Neural cell (in vitro differentiated cells): ENCODE results near the gene POLR3C. TPM values are rescaled to one million over a fixed set of nuclear protein-coding genes. Genes with fewer than 3 reads are reported as not detected.

Experiments used
- H2AFZ ChIP-seq: fragments of 200-600, 300-800 bp; sonication (generic), shearing (Covaris generic); 2 replicates; pipeline ENCODE4 v1.6.0; 2014; ENCODE audit warnings: low read depth, mild to moderate bottlenecking, antibody characterized with exemption, low read length, moderate library complexity
- H3F3A ChIP-seq: fragments of 200-600 bp; shearing (Covaris generic); 2 replicates; pipeline ENCODE4 v1.6.1; 2016; ENCODE audit warnings: mild to moderate bottlenecking, moderate library complexity, mixed read lengths, antibody characterized with exemption, low read length; ENCODE audit not compliant: insufficient read depth, poor library complexity, severe bottlenecking
- H3K27ac ChIP-seq: fragments of 200-600, 300-800 bp; sonication (generic), shearing (Covaris generic); 2 replicates; pipeline ENCODE4 v1.5.1; 2014; ENCODE audit warnings: mild to moderate bottlenecking, low read length, moderate library complexity
- H3K27me3 ChIP-seq: fragments of 300-800, 200-600 bp; sonication (generic), shearing (Covaris generic); 2 replicates; pipeline ENCODE4 v1.6.0; 2014; ENCODE audit warnings: mild to moderate bottlenecking, low read depth, low read length, moderate library complexity; ENCODE audit not compliant: insufficient read depth
- H3K36me3 ChIP-seq: fragments of 300-800, 200-600 bp; sonication (generic), shearing (Covaris generic); 2 replicates; pipeline ENCODE4 v1.5.1; 2014; ENCODE audit warnings: mild to moderate bottlenecking, antibody characterized with exemption, low read length, moderate library complexity; ENCODE audit not compliant: insufficient read depth
- H3K4me2 ChIP-seq: fragments of 300-800, 200-600 bp; sonication (generic), shearing (Covaris generic); 2 replicates; pipeline ENCODE4 v1.6.0; 2014; ENCODE audit warnings: mild to moderate bottlenecking, low read length
- H3K4me3 ChIP-seq: fragments of 300-800, 200-600 bp; sonication (generic), shearing (Covaris generic); 2 replicates; pipeline ENCODE4 v1.5.1; 2014; ENCODE audit warnings: mild to moderate bottlenecking, low read length, moderate library complexity
- H3K79me2 ChIP-seq: fragments of 200-600 bp; shearing (Covaris generic); replicated peaks from 2 replicates; pipeline ENCODE4 v1.6.0; 2014; ENCODE audit warnings: mild to moderate bottlenecking, low read length, moderate library complexity; ENCODE audit not compliant: insufficient read depth
- H3K9ac ChIP-seq: fragments of 300-800, 200-600 bp; sonication (generic), shearing (Covaris generic); 2 replicates; pipeline ENCODE4 v1.6.1; 2016; ENCODE audit warnings: mild to moderate bottlenecking, low read length, mixed read lengths
- H3K9me2 ChIP-seq: fragments of 200-600 bp; shearing (Covaris generic); 2 replicates; pipeline ENCODE4 v1.6.1; 2016; ENCODE audit warnings: mild to moderate bottlenecking, low read length, mixed read lengths; ENCODE audit not compliant: insufficient read depth
- H3K9me3 ChIP-seq: fragments of 200-600, 300-800 bp; sonication (generic), shearing (Covaris generic); 2 replicates; pipeline ENCODE4 v1.6.1; 2016; ENCODE audit warnings: mild to moderate bottlenecking, mixed run types, low read length, moderate library complexity, mixed read lengths
- H4K20me1 ChIP-seq: fragments of 200-600 bp; shearing (Covaris generic); 2 replicates; pipeline ENCODE4 v1.6.1; 2016; ENCODE audit warnings: mild to moderate bottlenecking, mixed run types; ENCODE audit not compliant: insufficient read depth
- CTCF ChIP-seq: fragments of 450-650 bp; IDR thresholded peaks from 2 replicates; pipeline ENCODE4 v1.5.1; 2014; ENCODE audit warnings: antibody characterized with exemption, mild to moderate bottlenecking, moderate library complexity; ENCODE audit not compliant: poor library complexity, severe bottlenecking
- EP300 ChIP-seq: fragments of 450-650 bp; conservative IDR thresholded peaks from 2 replicates; pipeline ENCODE4 v1.6.1; 2014; ENCODE audit warnings: antibody characterized with exemption, mild to moderate bottlenecking, moderate library complexity; ENCODE audit not compliant: poor library complexity, severe bottlenecking
- EZH2 ChIP-seq: fragments of 200-600, 300-800 bp; shearing (Covaris generic), sonication (generic); IDR thresholded peaks from 2 replicates; pipeline ENCODE4 v1.6.1; 2014; ENCODE audit warnings: antibody characterized with exemption, low read length, borderline replicate concordance, mild to moderate bottlenecking; ENCODE audit not compliant: insufficient read depth, poor library complexity, severe bottlenecking
- MXI1 ChIP-seq: fragments of 450-650 bp; conservative IDR thresholded peaks from 2 replicates; pipeline ENCODE4 v1.6.1; 2014; ENCODE audit warnings: antibody characterized with exemption, mild to moderate bottlenecking; ENCODE audit not compliant: poor library complexity, severe bottlenecking
- POLR2AphosphoS5 ChIP-seq: IDR thresholded peaks from 2 replicates; pipeline ENCODE4 v1.6.1; 2012
- RAD21 ChIP-seq: fragments of 450-650 bp; conservative IDR thresholded peaks from 2 replicates; pipeline ENCODE4 v1.6.1; 2014; ENCODE audit warnings: antibody characterized with exemption, mild to moderate bottlenecking, moderate library complexity
- SMC3 ChIP-seq: fragments of 450-650 bp; conservative IDR thresholded peaks from 2 replicates; pipeline ENCODE4 v1.6.1; 2014; ENCODE audit warnings: antibody characterized with exemption, mild to moderate bottlenecking, moderate library complexity; ENCODE audit not compliant: poor library complexity
- TAF1 ChIP-seq: IDR thresholded peaks from 2 replicates; pipeline ENCODE4 v1.6.1; 2012; ENCODE audit warnings: low read depth
- polyA plus RNA-seq: library from polyadenylated mRNA; depleted of rRNA; stranded (reverse); fragments of >200 nt; gene quantifications from 2 replicates; pipeline ENCODE4 v1.2.3, GENCODE V29; 2014
- TF ChIP-seq, protein P1 (sequence below): IDR thresholded peaks from 2 replicates; pipeline ENCODE4 v1.6.1; 2012; ENCODE audit warnings: borderline replicate concordance

The POLR3C gene
- polyA plus RNA-seq, 1 donor from 2014 or later, result 30.1 TPM

- Histone ChIP-seq H3K27me3 (peaks cover 8% of the 10 kb centered on the region), H3K9ac (no peak overlapping the region), H3K4me2 (no peak overlapping the region), H3K9me3 (no peaks in the 10 kb centered on the region), H3K4me3 (no peak overlapping the region), H3K9me2 (no peaks in the 10 kb centered on the region), H2AFZ (no peak overlapping the region), H3K27ac (no peak overlapping the region), H3K79me2 (no peaks in the 10 kb centered on the region), H3K36me3 (no peaks in the 10 kb centered on the region), H4K20me1 (no peaks in the 10 kb centered on the region), H3F3A (no peaks in the 10 kb centered on the region)
- TF ChIP-seq POLR2AphosphoS5 (no peak), EP300 (no peak), TAF1 (no peak), MXI1 (no peak), CTCF (no peak), SMC3 (no peak), RAD21 (no peak)
- TF ChIP-seq, protein P1, sequence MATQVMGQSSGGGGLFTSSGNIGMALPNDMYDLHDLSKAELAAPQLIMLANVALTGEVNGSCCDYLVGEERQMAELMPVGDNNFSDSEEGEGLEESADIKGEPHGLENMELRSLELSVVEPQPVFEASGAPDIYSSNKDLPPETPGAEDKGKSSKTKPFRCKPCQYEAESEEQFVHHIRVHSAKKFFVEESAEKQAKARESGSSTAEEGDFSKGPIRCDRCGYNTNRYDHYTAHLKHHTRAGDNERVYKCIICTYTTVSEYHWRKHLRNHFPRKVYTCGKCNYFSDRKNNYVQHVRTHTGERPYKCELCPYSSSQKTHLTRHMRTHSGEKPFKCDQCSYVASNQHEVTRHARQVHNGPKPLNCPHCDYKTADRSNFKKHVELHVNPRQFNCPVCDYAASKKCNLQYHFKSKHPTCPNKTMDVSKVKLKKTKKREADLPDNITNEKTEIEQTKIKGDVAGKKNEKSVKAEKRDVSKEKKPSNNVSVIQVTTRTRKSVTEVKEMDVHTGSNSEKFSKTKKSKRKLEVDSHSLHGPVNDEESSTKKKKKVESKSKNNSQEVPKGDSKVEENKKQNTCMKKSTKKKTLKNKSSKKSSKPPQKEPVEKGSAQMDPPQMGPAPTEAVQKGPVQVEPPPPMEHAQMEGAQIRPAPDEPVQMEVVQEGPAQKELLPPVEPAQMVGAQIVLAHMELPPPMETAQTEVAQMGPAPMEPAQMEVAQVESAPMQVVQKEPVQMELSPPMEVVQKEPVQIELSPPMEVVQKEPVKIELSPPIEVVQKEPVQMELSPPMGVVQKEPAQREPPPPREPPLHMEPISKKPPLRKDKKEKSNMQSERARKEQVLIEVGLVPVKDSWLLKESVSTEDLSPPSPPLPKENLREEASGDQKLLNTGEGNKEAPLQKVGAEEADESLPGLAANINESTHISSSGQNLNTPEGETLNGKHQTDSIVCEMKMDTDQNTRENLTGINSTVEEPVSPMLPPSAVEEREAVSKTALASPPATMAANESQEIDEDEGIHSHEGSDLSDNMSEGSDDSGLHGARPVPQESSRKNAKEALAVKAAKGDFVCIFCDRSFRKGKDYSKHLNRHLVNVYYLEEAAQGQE, result no peak
Observed at GRCh38 chr1:145874646-145875045, 50.6 kb downstream of the POLR3C start.

GRCh38 chr1:145877923-145878486 is 54.0 kb downstream of the POLR3C start:
- TF ChIP-seq, protein P1, result no peak
- no peak for TF ChIP-seq EZH2
- H4K20me1 ChIP-seq, result no peaks in the 10 kb centered on the region
- H3K27ac ChIP-seq, result no peak overlapping the region
- no peak overlapping the region for H3K4me3 ChIP-seq
- H3K9ac ChIP-seq, result no peak overlapping the region
- no peak overlapping the region for H2AFZ ChIP-seq
- no peak overlapping the region for H3K4me2 ChIP-seq
- no peaks in the 10 kb centered on the region for H3K79me2 ChIP-seq
- no peaks in the 10 kb centered on the region for H3K27me3 ChIP-seq
- H3K9me2 ChIP-seq, result no peaks in the 10 kb centered on the region
- H3K36me3 ChIP-seq, result no peaks in the 10 kb centered on the region
- no peaks in the 10 kb centered on the region for H3K9me3 ChIP-seq
- no peaks in the 10 kb centered on the region for H3F3A ChIP-seq
